ENCODE data around the gene CACNA1C. TPM values are rescaled to one million over a fixed set of nuclear protein-coding genes. Genes with fewer than 3 reads are reported as not detected.

Gene CACNA1C
- total RNA-seq, 1 experiment from 2014 or later = 1.1 TPM

DNA sequence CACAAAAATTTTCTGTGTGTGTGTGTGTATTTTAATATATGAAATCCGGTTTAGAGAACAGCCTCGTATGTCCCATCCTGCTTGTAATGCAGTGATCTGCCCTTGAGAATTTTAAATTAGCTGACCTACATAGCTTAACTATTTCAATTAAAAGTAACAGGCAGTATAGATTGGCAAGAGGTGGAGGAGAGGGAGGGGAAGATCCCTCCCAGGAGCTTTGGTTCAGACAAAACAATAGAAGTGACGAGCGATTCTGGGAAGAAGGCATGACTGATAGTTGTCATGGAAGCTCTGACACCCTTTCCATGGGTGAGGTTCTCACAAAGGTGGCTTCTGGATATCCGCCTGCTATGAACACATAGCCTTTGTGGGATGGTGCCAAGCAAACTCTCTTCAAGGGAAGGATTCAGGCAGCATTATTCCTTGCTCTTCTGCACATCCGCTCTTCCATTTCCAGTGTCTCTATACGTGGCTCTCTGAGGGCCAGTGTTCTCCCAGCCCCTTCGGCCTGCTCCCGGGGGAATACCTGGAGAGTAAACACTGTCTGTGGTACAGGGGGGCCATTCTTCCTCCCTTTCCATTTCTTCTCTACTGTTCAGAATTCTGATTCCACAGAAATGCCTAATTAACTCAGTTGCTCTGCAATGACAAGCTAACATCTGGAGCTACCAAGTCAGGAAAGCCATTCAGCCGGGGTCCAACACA is 182.0 kb downstream of the CACNA1C start:
- Histone ChIP-seq H3K4me1 (ENCODE audit: insufficient read depth, low read length) (no peaks in the 10 kb centered on the region), H4K91ac (ENCODE audit: insufficient read length, low read depth, low read length) (no peak overlapping the region), H3K23ac (ENCODE audit: insufficient read length, low read depth, low read length) (no peak overlapping the region), H2BK5ac (ENCODE audit: insufficient read length, low read length) (no peak overlapping the region), H3K79me2 (ENCODE audit: insufficient read depth, low read length) (no peaks in the 10 kb centered on the region), H2BK20ac (ENCODE audit: low read depth, low read length, poor library complexity, severe bottlenecking) (no peak overlapping the region), H3K14ac (ENCODE audit: insufficient read depth, low read length) (no peak overlapping the region), H3T11ph (ENCODE audit: low read length) (no peak overlapping the region), H4K20me1 (ENCODE audit: control insufficient read depth, insufficient read depth, insufficient read length) (no peaks in the 10 kb centered on the region), H3K4ac (ENCODE audit: low read depth, low read length) (no peak overlapping the region), H3K56ac (ENCODE audit: insufficient read length, low read depth, low read length) (no peak overlapping the region), H3K27me3 (ENCODE audit: insufficient read depth, low read length) (no peaks in the 10 kb centered on the region), H2BK12ac (ENCODE audit: insufficient read length, low read depth, low read length) (no peak overlapping the region), H3K9ac (ENCODE audit: extremely low read depth, insufficient read length, low read length) (no peak overlapping the region), H3K27ac (ENCODE audit: insufficient read length, low read depth, low read length) (no peak overlapping the region), H3K79me1 (ENCODE audit: insufficient read depth, low read depth, low read length, poor library complexity, severe bottlenecking) (no peaks in the 10 kb centered on the region), H2BK15ac (ENCODE audit: low read depth, low read length) (no peak overlapping the region), H2AFZ (ENCODE audit: low read length) (no peak overlapping the region), H3K23me2 (ENCODE audit: insufficient read length, low read depth, low read length, poor library complexity, severe bottlenecking) (no peaks in the 10 kb centered on the region), H4K5ac (ENCODE audit: insufficient read length, low read depth, low read length) (no peak overlapping the region), H2AK5ac (ENCODE audit: insufficient read length, low read length) (no peak overlapping the region), H3K9me3 (ENCODE audit: control insufficient read depth, low read depth, low read length) (no peaks in the 10 kb centered on the region), H3K18ac (ENCODE audit: insufficient read length, low read depth, low read length) (no peak overlapping the region), H4K8ac (replicated peaks; ENCODE audit: insufficient read length, low read depth, low read length) (no peak overlapping the region), H2BK120ac (ENCODE audit: low read depth, low read length, poor library complexity, severe bottlenecking) (no peak overlapping the region), H3K4me2 (ENCODE audit: insufficient read depth, insufficient read length, low read length) (no peak overlapping the region)
- Mint-ChIP-seq H3K27me3 (ENCODE audit: low read depth) (peaks cover 2% of the 10 kb centered on the region), H3K9me3 (peaks cover 0 to 3% of the 10 kb centered on the region in 2 experiments; a peak in 1 of 5 replicates), H3K36me3 (ENCODE audit: insufficient read depth in 1 of 3, low read depth in 3 of 3) (no peaks in the 10 kb centered on the region; a peak in 1 of 7 replicates), H3K4me1 (0 out of 4 replicates have a peak, but pooled peaks cover 0 to 2% of the 10 kb centered on the region in 2 experiments), H3K4me3 (no peak overlapping the region), H3K27ac (no peak overlapping the region)
- TF ChIP-seq, protein P1, sequence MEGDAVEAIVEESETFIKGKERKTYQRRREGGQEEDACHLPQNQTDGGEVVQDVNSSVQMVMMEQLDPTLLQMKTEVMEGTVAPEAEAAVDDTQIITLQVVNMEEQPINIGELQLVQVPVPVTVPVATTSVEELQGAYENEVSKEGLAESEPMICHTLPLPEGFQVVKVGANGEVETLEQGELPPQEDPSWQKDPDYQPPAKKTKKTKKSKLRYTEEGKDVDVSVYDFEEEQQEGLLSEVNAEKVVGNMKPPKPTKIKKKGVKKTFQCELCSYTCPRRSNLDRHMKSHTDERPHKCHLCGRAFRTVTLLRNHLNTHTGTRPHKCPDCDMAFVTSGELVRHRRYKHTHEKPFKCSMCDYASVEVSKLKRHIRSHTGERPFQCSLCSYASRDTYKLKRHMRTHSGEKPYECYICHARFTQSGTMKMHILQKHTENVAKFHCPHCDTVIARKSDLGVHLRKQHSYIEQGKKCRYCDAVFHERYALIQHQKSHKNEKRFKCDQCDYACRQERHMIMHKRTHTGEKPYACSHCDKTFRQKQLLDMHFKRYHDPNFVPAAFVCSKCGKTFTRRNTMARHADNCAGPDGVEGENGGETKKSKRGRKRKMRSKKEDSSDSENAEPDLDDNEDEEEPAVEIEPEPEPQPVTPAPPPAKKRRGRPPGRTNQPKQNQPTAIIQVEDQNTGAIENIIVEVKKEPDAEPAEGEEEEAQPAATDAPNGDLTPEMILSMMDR (conservative IDR thresholded peaks at IDR 0.05) = no peak
- no CpG with 5 or more reads among the region's 10 CpGs for WGBS (ENCODE audit: extremely low coverage, insufficient read length, low lambda C conversion rate)
- DNase-seq = no peak

Measured in H9 (cell line).